RKO (cell line): ENCODE data around the gene VPS45.
A peak's percentile ranks its signal among the peaks of the same experiment; 100 is the strongest.
"Not testable (repeated sequence)": the region's sequence is repeated elsewhere in the genome, so short reads cannot be mapped to it uniquely, and the experiment has no call there.

Experiments used
- DNase-seq: peaks from one replicate; pipeline ENCODE4 v3.0.0-alpha.2; 2016; ENCODE audit warnings: low spot score

VPS45 gene

GRCh38 chr1:150159550-150159949 lies 92.0 kb downstream of the VPS45 start:
- DNase-seq: no peak

GRCh38 chr1:150160964-150161621 lies 93.5 kb downstream of the VPS45 start:
- no peak for DNase-seq

- no peak for DNase-seq
These were observed 94.4 kb downstream of the VPS45 start for GRCh38 chr1:150161747-150162581.

GRCh38 chr1:150162582-150162861 lies 94.9 kb downstream of the VPS45 start:
- no peak for DNase-seq

- DNase-seq: peak; percentile 81
These were observed 95.5 kb downstream of the VPS45 start for GRCh38 chr1:150162862-150163706.

- no peak for DNase-seq
These were observed 96.6 kb downstream of the VPS45 start for GRCh38 chr1:150164224-150164623.

- DNase-seq: no peak
These were observed 97.2 kb downstream of the VPS45 start for GRCh38 chr1:150164779-150165178.

GRCh38 chr1:150165622-150166612 lies 98.3 kb downstream of the VPS45 start:
- DNase-seq: peak; percentile 20

- DNase-seq: peak; percentile 63
These were observed 101.5 kb downstream of the VPS45 start for GRCh38 chr1:150168960-150169601.

GRCh38 chr1:150171801-150172200 lies 104.2 kb downstream of the VPS45 start:
- DNase-seq: no peak

- DNase-seq: no peak
These were observed 105.6 kb downstream of the VPS45 start for GRCh38 chr1:150173141-150173585.

- no peak for DNase-seq
These were observed 109.0 kb downstream of the VPS45 start for GRCh38 chr1:150176593-150176992.

- DNase-seq: no peak
These were observed 111.0 kb downstream of the VPS45 start for GRCh38 chr1:150178548-150178947.

GRCh38 chr1:150179867-150180266 lies 112.3 kb downstream of the VPS45 start:
- DNase-seq: no peak

- DNase-seq: no peak
These were observed 112.9 kb downstream of the VPS45 start for GRCh38 chr1:150180474-150180873.

GRCh38 chr1:150182247-150182646 lies 114.7 kb downstream of the VPS45 start:
- DNase-seq: no peak

- DNase-seq: no peak
These were observed 115.5 kb downstream of the VPS45 start for GRCh38 chr1:150183061-150183460.

- no peak for DNase-seq
These were observed 117.9 kb downstream of the VPS45 start for GRCh38 chr1:150185481-150185880.

GRCh38 chr1:150186438-150186788 lies 118.8 kb downstream of the VPS45 start:
- not testable (repeated sequence) for DNase-seq

GRCh38 chr1:150186789-150187559 lies 119.4 kb downstream of the VPS45 start:
- peak; percentile 72 for DNase-seq
